Gastroesophageal sphincter (tissue), 4 donors: ENCODE measurements around the gene DNALI1. TPM values are rescaled to one million over a fixed set of nuclear protein-coding genes. Genes with fewer than 3 reads are reported as not detected.
"Not testable (repeated sequence)": the region's sequence is repeated elsewhere in the genome, so short reads cannot be mapped to it uniquely, and the experiment has no call there.

Experiments used
- ATAC-seq: fragments of 150-250 bp; one replicate; pipeline ENCODE4 v1.9.1; 2016; ENCODE audit warnings: mild to moderate bottlenecking, moderate library complexity
- H3K27ac ChIP-seq, 4 donors: fragments of 200-600 bp; sonication (generic) in 3 of 4; 1 replicate in 3 of 4; 2 replicates in 1 of 4; pipeline ENCODE4 v1.5.1; 2016 to 2019
- H3K27me3 ChIP-seq: fragments of 200-600 bp; sonication (generic); one replicate; pipeline ENCODE4 v1.5.1; 2019
- H3K36me3 ChIP-seq, 2 donors: fragments of 200-600 bp; sonication (generic); one replicate each; pipeline ENCODE4 v1.5.1; 2019; ENCODE audit warnings: control low read depth in 1 of 2
- H3K4me1 ChIP-seq, 3 donors: fragments of 200-600 bp; sonication (generic); 1 replicate in 2 of 3; 2 replicates in 1 of 3; pipeline ENCODE4 v1.5.1; 2016 to 2019; ENCODE audit warnings: control low read depth in 2 of 3
- H3K4me3 ChIP-seq, 2 donors: fragments of 200-600 bp; sonication (generic); one replicate each; pipeline ENCODE4 v1.5.1; 2019; ENCODE audit warnings: mild to moderate bottlenecking in 1 of 2, moderate library complexity in 1 of 2
- H3K9me3 ChIP-seq, 3 donors: fragments of 200-600 bp; sonication (generic); one replicate each; pipeline ENCODE4 v1.5.1; 2017 to 2019; ENCODE audit warnings: control low read depth in 2 of 3
- EP300 ChIP-seq: sonication (generic); formaldehyde crosslinking; IDR thresholded peaks from one replicate; pipeline ENCODE4 v1.6.1; 2017; ENCODE audit warnings: antibody characterized with exemption, mild to moderate bottlenecking
- POLR2A ChIP-seq, 2 donors: fragments of 450-650 bp; IDR thresholded peaks; one replicate each; pipeline ENCODE4 v1.6.1; 2017; ENCODE audit warnings: antibody characterized with exemption in 2 of 2, mild to moderate bottlenecking in 2 of 2, moderate library complexity in 1 of 2
- POLR2AphosphoS5 ChIP-seq: sonication (generic); formaldehyde crosslinking; IDR thresholded peaks from one replicate; pipeline ENCODE4 v1.6.1; 2017; ENCODE audit warnings: antibody characterized with exemption
- WGBS, 2 donors: methylation state at CpG; one replicate each; pipeline ENCODE4 v1.1.5; 2018; ENCODE audit warnings: low coverage in 1 of 2; 5-methylcytosine and 5-hydroxymethylcytosine counted together
- total RNA-seq, 4 donors: library from RNA; depleted of rRNA; stranded (reverse); fragments of >200 nt; gene quantifications; one replicate each; pipeline ENCODE4 v1.1.0, GENCODE V29; 2016
- TF ChIP-seq, protein P1 (sequence below), 4 experiments: fragments of 200-600 bp in 2 of 4; fragments of 450-650 bp in 2 of 4; sonication (generic) in 1 of 4; IDR thresholded peaks; one replicate each; pipeline ENCODE4 v1.5.1; 2017 to 2019; ENCODE audit warnings: antibody characterized with exemption in 4 of 4, mild to moderate bottlenecking in 2 of 4, moderate library complexity in 2 of 4

Gene DNALI1
- total RNA-seq, 4 donors from 2014 or later, result 10.2 to 15.7 (median 12.6) TPM

DNA sequence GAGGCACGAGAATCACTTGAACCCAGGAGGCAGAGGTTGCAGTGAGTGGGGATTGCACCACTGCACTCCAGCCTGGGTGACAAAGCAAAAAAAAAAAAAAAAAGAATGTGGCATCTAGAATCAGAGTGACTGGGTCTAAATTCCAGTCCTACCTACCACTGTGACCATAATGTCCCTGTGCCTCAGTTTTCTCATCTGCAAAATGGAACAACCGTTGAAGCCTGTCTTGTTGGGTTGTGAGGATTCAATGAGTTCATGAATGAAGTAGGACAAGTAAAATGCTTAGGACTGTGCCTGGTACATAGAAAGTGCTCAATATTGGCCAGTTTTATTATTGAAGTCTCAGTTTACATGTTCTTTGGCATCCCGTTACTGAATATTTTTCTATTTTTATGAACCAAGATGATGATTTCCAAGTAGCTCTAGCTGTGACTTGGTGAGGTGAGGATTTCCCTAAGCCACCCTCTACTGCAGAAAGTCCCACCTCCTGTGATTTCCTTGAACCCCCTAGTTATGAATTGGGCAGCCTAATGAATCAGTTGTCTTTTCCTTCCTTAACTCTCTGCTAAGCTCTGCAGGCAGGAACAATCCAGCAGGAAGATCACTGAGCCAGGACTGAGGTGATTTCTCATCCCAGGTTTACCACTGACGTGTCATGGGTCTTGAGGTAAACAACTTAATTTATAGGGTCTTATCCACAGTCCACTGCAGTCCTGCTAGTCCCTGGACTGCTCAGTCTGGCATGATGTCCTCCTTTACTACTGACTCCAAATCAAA is 23.2 kb upstream of the DNALI1 start:
- peak overlapping the region; percentile 56 to 77 (median 66) for H3K27ac ChIP-seq

DNA sequence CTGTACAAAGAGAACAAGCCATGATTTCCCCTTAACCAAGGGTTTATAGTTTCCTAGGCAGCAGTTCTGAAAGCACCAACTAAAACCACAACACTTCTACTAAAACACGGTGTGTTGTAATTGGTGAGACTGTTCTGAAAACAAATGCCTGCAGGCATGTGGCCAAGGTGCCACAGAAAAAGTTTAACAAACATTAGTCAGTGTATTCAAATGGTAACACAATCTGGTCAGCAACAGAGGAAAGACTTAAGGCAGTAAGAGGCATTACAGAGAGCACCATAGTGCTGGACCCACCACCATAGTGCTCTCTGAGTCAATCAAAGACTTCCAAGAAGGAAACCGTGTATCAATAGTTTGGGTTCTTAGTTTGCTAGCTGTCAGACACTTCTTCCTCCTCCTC is 19.4 kb upstream of the DNALI1 start:
- H3K27me3 ChIP-seq, result no peaks in the 10 kb centered on the region
- 76 to 87% methylated on average over 2 of the region's 2 CpGs for WGBS, 2 donors
- H3K9me3 ChIP-seq, result no peaks in the 10 kb centered on the region
- no peak for TF ChIP-seq EP300
- TF ChIP-seq POLR2AphosphoS5, result no peak
- no peak for TF ChIP-seq POLR2A (IDR thresholded peaks at IDR 0.05)
- TF ChIP-seq, protein P1, sequence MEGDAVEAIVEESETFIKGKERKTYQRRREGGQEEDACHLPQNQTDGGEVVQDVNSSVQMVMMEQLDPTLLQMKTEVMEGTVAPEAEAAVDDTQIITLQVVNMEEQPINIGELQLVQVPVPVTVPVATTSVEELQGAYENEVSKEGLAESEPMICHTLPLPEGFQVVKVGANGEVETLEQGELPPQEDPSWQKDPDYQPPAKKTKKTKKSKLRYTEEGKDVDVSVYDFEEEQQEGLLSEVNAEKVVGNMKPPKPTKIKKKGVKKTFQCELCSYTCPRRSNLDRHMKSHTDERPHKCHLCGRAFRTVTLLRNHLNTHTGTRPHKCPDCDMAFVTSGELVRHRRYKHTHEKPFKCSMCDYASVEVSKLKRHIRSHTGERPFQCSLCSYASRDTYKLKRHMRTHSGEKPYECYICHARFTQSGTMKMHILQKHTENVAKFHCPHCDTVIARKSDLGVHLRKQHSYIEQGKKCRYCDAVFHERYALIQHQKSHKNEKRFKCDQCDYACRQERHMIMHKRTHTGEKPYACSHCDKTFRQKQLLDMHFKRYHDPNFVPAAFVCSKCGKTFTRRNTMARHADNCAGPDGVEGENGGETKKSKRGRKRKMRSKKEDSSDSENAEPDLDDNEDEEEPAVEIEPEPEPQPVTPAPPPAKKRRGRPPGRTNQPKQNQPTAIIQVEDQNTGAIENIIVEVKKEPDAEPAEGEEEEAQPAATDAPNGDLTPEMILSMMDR (IDR thresholded peaks at IDR 0.05), result no peak
- H3K27ac ChIP-seq, result peak overlapping the region in 1 of 4 donors; percentile 24
- peaks cover 0 to 16% (median 3%) of the 10 kb centered on the region in 3 donors for H3K4me1 ChIP-seq
- peaks cover 8 to 72% of the 10 kb centered on the region in 2 donors for H3K36me3 ChIP-seq
- ATAC-seq, result no peak
- H3K4me3 ChIP-seq, result no peak overlapping the region

More for the DNA sequence above, 23.2 kb upstream of the DNALI1 start:
- Histone ChIP-seq H3K36me3 (peaks cover 3 to 34% of the 10 kb centered on the region in 2 donors), H3K9me3 (no peaks in the 10 kb centered on the region), H3K27me3 (no peaks in the 10 kb centered on the region), H3K4me3 (no peak overlapping the region), H3K4me1 (peaks cover 0 to 16% (median 3%) of the 10 kb centered on the region in 3 donors)
- TF ChIP-seq POLR2AphosphoS5 (no peak), POLR2A (IDR thresholded peaks at IDR 0.05) (no peak)
- no peak for ATAC-seq
- WGBS, 2 donors, result 95 to 100% methylated on average over 2 to 3 of the region's 4 CpGs

DNA sequence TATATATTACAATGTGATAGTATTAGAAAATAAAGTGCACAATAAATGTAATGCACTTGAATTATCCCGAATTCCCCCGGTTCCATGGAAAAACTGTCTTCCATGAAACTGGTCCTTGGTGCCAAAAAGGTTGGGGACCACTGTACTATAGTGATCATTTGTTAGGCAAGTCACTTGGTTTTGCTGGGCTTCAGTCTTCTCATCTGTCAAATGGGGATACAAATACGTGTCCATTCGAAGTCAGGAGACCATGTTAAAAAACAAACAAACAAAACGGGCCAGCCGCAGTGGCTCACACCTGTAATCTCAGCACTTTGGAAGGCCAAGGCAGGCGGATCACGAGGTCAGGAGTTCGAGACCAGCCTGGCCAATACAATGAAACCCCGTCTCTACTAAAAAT is 17.6 kb upstream of the DNALI1 start:
- not testable (repeated sequence) for ATAC-seq, H3K4me3 ChIP-seq, H3K27me3 ChIP-seq, H3K4me1 ChIP-seq, H3K9me3 ChIP-seq, H3K27ac ChIP-seq
- 84 to 100% methylated on average over 2 to 5 of the region's 10 CpGs for WGBS, 2 donors
- H3K36me3 ChIP-seq, result peaks cover 8 to 89% of the 10 kb centered on the region in 2 donors

DNA sequence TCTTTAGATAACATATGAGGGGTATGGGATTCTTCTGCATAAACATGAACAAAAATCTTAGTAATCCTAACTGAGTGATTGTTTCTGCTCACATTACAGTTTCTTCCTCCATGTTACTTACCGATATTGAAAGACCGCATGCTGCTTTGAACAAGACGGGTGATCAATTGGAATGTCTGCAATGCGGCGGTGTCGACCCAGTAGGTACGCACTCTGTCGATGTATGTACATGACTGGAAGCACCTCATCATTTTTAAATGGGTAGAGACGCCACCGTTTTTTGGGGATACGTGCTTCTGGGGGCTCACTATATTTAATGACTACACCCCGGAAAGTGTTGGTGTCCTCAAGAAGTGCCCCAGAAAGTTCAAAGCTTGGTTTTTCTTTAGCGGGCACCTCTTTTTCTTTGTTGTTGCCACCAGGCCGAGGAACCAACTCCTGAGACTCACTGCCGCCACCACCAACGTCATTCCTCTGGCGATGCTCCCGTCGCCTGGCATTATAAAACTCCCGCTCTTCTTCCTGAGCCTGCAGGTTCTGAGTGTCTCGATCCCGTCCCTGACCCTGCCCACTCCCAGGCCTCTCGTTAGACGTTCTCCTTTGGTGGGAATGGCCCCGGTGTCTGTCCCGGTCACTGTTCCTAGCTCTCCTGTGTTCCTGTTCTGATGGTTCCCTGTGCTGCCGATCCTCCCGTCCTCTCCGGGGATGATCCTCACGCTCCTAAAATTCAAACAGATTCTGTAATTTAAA is 16.5 kb upstream of the DNALI1 start:
- H3K27ac ChIP-seq, result no peak overlapping the region
- no peaks in the 10 kb centered on the region for H3K27me3 ChIP-seq
- TF ChIP-seq POLR2AphosphoS5 (no peak), EP300 (no peak), POLR2A (IDR thresholded peaks at IDR 0.05) (no peak)
- TF ChIP-seq, protein P1 (IDR thresholded peaks at IDR 0.05), result no peak
- H3K4me1 ChIP-seq, result no peaks in the 10 kb centered on the region
- no peak for ATAC-seq
- WGBS, 2 donors, result 92 to 94% methylated on average over 27 to 30 of the region's 30 CpGs
- peaks cover 8 to 98% of the 10 kb centered on the region in 2 donors for H3K36me3 ChIP-seq
- no peak overlapping the region for H3K4me3 ChIP-seq
- no peaks in the 10 kb centered on the region for H3K9me3 ChIP-seq

DNA sequence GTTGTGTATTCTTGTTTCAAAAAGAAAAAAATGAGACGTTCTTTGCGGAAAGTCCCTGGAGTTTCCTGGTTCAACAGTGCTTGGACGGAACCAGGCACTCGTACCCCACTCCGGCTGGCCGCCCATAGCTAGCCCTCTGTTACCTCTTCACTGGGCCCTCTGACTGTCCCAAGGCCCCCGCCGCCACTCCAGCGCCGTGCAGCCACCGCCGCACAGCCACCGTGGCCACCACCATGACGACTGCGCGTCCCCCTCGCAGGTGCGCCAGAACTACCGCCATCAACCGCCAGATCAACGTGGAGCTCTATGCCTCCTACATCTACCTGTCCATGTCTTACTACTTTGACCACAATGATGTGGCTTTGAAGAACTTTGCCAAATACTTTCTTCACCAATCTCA is 12.2 kb upstream of the DNALI1 start:
- H3K9me3 ChIP-seq, result no peaks in the 10 kb centered on the region
- H3K4me1 ChIP-seq, result peaks cover 0 to 3% (median 0%) of the 10 kb centered on the region in 3 donors
- 67 to 99% methylated on average over 3 to 20 of the region's 21 CpGs for WGBS, 2 donors
- no peak overlapping the region for H3K4me3 ChIP-seq
- no peak for TF ChIP-seq POLR2AphosphoS5
- TF ChIP-seq, protein P1 (IDR thresholded peaks at IDR 0.05), result no peak
- TF ChIP-seq EP300, result no peak
- TF ChIP-seq POLR2A (IDR thresholded peaks at IDR 0.05), result no peak
- no peaks in the 10 kb centered on the region for H3K27me3 ChIP-seq
- no peak overlapping the region for H3K27ac ChIP-seq
- peaks cover 4 to 97% of the 10 kb centered on the region in 2 donors for H3K36me3 ChIP-seq
- no peak for ATAC-seq
